ENCODE measurements around the gene ZFR. TPM values are rescaled to one million over a fixed set of nuclear protein-coding genes. Genes with fewer than 3 reads are reported as not detected.

The ZFR gene
- total RNA-seq, 4 donors from 2014 or later, result 35.6 to 64.1 (median 57.4) TPM

DNA sequence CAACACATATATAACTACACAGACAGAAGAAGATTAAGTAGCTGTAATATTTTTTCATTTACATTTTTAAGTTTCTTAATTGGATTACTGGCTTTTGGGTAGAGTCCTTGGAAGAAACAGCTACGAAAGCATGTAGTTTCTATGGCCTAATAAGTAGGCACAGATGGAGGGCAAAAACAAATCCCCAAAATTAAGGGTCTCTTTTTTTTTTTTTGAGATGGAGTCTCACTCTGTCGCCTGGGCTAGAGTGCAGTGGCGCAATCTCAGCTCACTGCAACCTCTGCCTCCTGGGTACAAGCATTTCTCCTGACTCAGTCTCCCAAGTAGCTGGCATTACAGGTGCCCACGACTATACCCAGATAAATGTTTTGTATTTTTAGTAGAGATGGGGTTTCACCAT lies 104.7 kb downstream of the ZFR start:
- Histone ChIP-seq H3K4me1 (no peaks in the 10 kb centered on the region), H3K27ac (no peak overlapping the region), H3K27me3 (no peaks in the 10 kb centered on the region), H3K9me3 (peaks cover 6 to 19% of the 10 kb centered on the region in 2 donors), H3K4me3 (no peak overlapping the region), H3K36me3 (no peaks in the 10 kb centered on the region)
- intact Hi-C loops (cut with DNase I; ENCODE audit: low total_unique reads) (no loop called here), in situ Hi-C loops (cut with MboI; ENCODE audit: low pct_ligation_motif_present in 1 of 4, low pct_unique_long_range_greater_than_20kb in 1 of 4, low sequenced_read_pairs in 3 of 4) (loop anchor here in 2 of 4 donors (10.0 to 25.0 kb wide), 2 partner anchors 103 to 115 kb away; no protein-coding TSS in a partner anchor)
- 46 to 73% methylated on average over 2 to 4 of the region's 4 CpGs for WGBS, 2 donors (ENCODE audit: low coverage in 1 of 2)
- no peak for DNase-seq
- TF ChIP-seq CTCF (IDR thresholded peaks at IDR 0.05) (no peak), POLR2AphosphoS5 (IDR thresholded peaks at IDR 0.05) (no peak), EP300 (IDR thresholded peaks at IDR 0.05; ENCODE audit: low read depth) (no peak), POLR2A (IDR thresholded peaks at IDR 0.05) (no peak)

- no peak for DNase-seq
- no peaks in the 10 kb centered on the region for H3K27me3 ChIP-seq
- H3K27ac ChIP-seq, result no peak overlapping the region
- intact Hi-C loops (cut with DNase I; ENCODE audit: low total_unique reads) (no loop called here), in situ Hi-C loops (cut with MboI; ENCODE audit: low pct_ligation_motif_present in 1 of 4, low pct_unique_long_range_greater_than_20kb in 1 of 4, low sequenced_read_pairs in 3 of 4) (loop anchor here in 2 of 4 donors (10.0 to 25.0 kb wide), 2 partner anchors 102 to 114 kb away; no protein-coding TSS in a partner anchor)
- no peak for TF ChIP-seq EP300 (IDR thresholded peaks at IDR 0.05; ENCODE audit: low read depth)
- no peak for TF ChIP-seq CTCF (IDR thresholded peaks at IDR 0.05)
- no peak for TF ChIP-seq POLR2AphosphoS5 (IDR thresholded peaks at IDR 0.05)
- no peak for TF ChIP-seq POLR2A (IDR thresholded peaks at IDR 0.05)
- 81 to 88% methylated on average over 2 of the region's 2 CpGs for WGBS, 2 donors (ENCODE audit: low coverage in 1 of 2)
- H3K4me3 ChIP-seq, result no peak overlapping the region
- H3K4me1 ChIP-seq, result no peaks in the 10 kb centered on the region
- no peaks in the 10 kb centered on the region for H3K36me3 ChIP-seq
- peaks cover 6 to 19% of the 10 kb centered on the region in 2 donors for H3K9me3 ChIP-seq
These were observed 105.3 kb downstream of the ZFR start for GRCh38 chr5:32339198-32339597.

DNA sequence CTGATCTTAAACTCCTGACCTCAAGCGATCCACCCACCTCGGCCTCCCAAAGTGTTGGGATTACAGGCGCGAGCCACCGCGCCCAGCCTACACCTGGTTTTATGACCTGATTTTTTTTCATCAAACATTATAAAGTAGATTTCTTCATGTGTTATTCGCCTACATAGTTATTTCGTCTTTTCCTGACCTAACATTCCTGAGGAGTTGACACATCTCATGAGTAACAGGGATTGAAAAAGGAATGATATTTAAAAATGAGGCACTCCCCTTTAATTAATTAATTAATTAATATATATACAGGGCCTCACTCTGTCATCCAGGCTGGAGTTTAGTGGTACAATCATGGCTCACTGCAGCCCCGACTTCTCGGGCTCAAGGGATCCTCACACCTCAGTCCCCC lies 111.6 kb downstream of the ZFR start:
- Histone ChIP-seq H3K9me3 (no peaks in the 10 kb centered on the region), H3K27ac (no peak overlapping the region), H3K36me3 (no peaks in the 10 kb centered on the region), H3K4me3 (no peak overlapping the region), H3K27me3 (no peaks in the 10 kb centered on the region), H3K4me1 (peaks cover 8 to 30% (median 22%) of the 10 kb centered on the region in 4 donors)
- in situ Hi-C loops (cut with MboI; ENCODE audit: low pct_ligation_motif_present in 1 of 4, low pct_unique_long_range_greater_than_20kb in 1 of 4, low sequenced_read_pairs in 3 of 4) (loop anchor here in 2 of 4 donors (10.0 to 25.0 kb wide), 2 partner anchors 96 to 108 kb away; no protein-coding TSS in a partner anchor), intact Hi-C loops (cut with DNase I; ENCODE audit: low total_unique reads) (no loop called here)
- TF ChIP-seq POLR2A (IDR thresholded peaks at IDR 0.05), result no peak
- TF ChIP-seq POLR2AphosphoS5 (IDR thresholded peaks at IDR 0.05), result no peak
- no peak for TF ChIP-seq EP300 (IDR thresholded peaks at IDR 0.05; ENCODE audit: low read depth)
- TF ChIP-seq CTCF (IDR thresholded peaks at IDR 0.05), result no peak
- 63 to 73% methylated on average over 2 to 10 of the region's 10 CpGs for WGBS, 2 donors (ENCODE audit: low coverage in 1 of 2)
- peak; percentile 41 for DNase-seq

DNA sequence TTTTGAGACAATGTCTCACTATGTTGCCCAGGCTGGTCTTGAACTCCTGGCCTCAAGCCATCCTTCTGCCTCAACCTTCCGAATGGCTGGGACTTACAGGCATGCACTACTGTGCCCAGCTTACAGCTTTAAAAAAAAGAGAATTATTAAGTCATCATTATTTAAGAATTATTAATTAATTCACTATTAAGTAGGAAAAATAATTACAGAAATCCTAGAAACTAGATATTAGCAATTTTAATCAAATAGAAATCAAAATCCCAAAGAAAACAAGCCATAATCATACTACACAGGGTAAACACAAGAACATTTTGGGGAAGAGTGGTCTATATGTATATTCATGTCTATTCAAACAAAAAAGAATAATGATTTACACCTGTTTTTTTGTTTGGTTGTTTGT lies 112.2 kb downstream of the ZFR start:
- Histone ChIP-seq H3K36me3 (no peaks in the 10 kb centered on the region), H3K27ac (peak overlapping the region; percentile 31 to 74 (median 70)), H3K4me3 (no peak overlapping the region), H3K9me3 (no peaks in the 10 kb centered on the region), H3K27me3 (no peaks in the 10 kb centered on the region), H3K4me1 (peaks cover 8 to 30% (median 22%) of the 10 kb centered on the region in 4 donors)
- 54 to 61% methylated on average over 1 of the region's 1 CpG for WGBS, 2 donors (ENCODE audit: low coverage in 1 of 2)
- intact Hi-C loops (cut with DNase I; ENCODE audit: low total_unique reads), result no loop called here
- DNase-seq, result no peak
- in situ Hi-C loops (cut with MboI; ENCODE audit: low pct_ligation_motif_present in 1 of 4, low pct_unique_long_range_greater_than_20kb in 1 of 4, low sequenced_read_pairs in 3 of 4), result loop anchor here in 2 of 4 donors (10.0 to 25.0 kb wide), 2 partner anchors 95 to 108 kb away; no protein-coding TSS in a partner anchor
- TF ChIP-seq POLR2AphosphoS5 (IDR thresholded peaks at IDR 0.05), result no peak
- TF ChIP-seq EP300 (IDR thresholded peaks at IDR 0.05; ENCODE audit: low read depth), result no peak
- no peak for TF ChIP-seq POLR2A (IDR thresholded peaks at IDR 0.05)
- TF ChIP-seq CTCF (IDR thresholded peaks at IDR 0.05), result no peak
